SIG-M5 (cell line): Measurements from ENCODE around the gene PAM16.
"Not testable (repeated sequence)": the region's sequence is repeated elsewhere in the genome, so short reads cannot be mapped to it uniquely, and the experiment has no call there.

Experiments
- DNase-seq: peaks from one replicate; lab custom pipeline; 2025; lab: John Stamatoyannopoulos, UW

PAM16 gene

GRCh38 chr16:4334724-4335495, 16.2 kb downstream of the PAM16 start:
- no peak for DNase-seq

GRCh38 chr16:4333714-4334113, 17.4 kb downstream of the PAM16 start:
- DNase-seq, result not testable (repeated sequence)

- no peak for DNase-seq
Observed at GRCh38 chr16:4333308-4333638, 17.8 kb downstream of the PAM16 start.

GRCh38 chr16:4332623-4333307, 18.4 kb downstream of the PAM16 start:
- DNase-seq, result no peak

GRCh38 chr16:4332083-4332482, 19.0 kb downstream of the PAM16 start:
- no peak for DNase-seq

GRCh38 chr16:4330277-4330874, 20.7 kb downstream of the PAM16 start:
- DNase-seq, result no peak

GRCh38 chr16:4328782-4329775, 22.0 kb downstream of the PAM16 start:
- no peak for DNase-seq

- no peak for DNase-seq
Observed at GRCh38 chr16:4328046-4328781, 22.9 kb downstream of the PAM16 start.

- DNase-seq, result no peak
Observed at GRCh38 chr16:4327386-4328045, 23.6 kb downstream of the PAM16 start.

- DNase-seq, result no peak
Observed at GRCh38 chr16:4325253-4325758, 25.8 kb downstream of the PAM16 start.

- DNase-seq, result no peak
Observed at GRCh38 chr16:4324492-4325252, 26.4 kb downstream of the PAM16 start.

GRCh38 chr16:4323845-4324488, 27.2 kb downstream of the PAM16 start:
- DNase-seq, result no peak

- no peak for DNase-seq
Observed at GRCh38 chr16:4323071-4323844, 27.9 kb downstream of the PAM16 start.

- DNase-seq, result no peak
Observed at GRCh38 chr16:4322121-4323052, 28.7 kb downstream of the PAM16 start.

- DNase-seq, result no peak
Observed at GRCh38 chr16:4321286-4322120, 29.6 kb downstream of the PAM16 start.

- DNase-seq, result no peak
Observed at GRCh38 chr16:4320571-4321137, 30.5 kb downstream of the PAM16 start.
